Measurements from ENCODE around the gene LRRTM2.

Gene LRRTM2

GRCh38 chr5:138910546-138911185, 35.5 kb upstream of the LRRTM2 start:
- DNase-seq (ENCODE audit: insufficient read length, low spot score), result no peak
- no peak for FAIRE-seq
- no peak for TF ChIP-seq POLR2A (IDR thresholded peaks at IDR 0.05; ENCODE audit: low read depth, low read length)
- TF ChIP-seq TAF1 (IDR thresholded peaks at IDR 0.05; ENCODE audit: low read depth, low read length), result no peak
- TF ChIP-seq SPI1 (IDR thresholded peaks at IDR 0.05; ENCODE audit: low read depth, low read length), result no peak
- no peak for TF ChIP-seq POU2F2 (IDR thresholded peaks at IDR 0.05; ENCODE audit: low read depth, low read length)
- no peak for TF ChIP-seq PAX5 (IDR thresholded peaks at IDR 0.05; ENCODE audit: insufficient read depth, low read length, severe bottlenecking)
- TF ChIP-seq POLR2AphosphoS5 (IDR thresholded peaks at IDR 0.05; ENCODE audit: low read depth, low read length), result no peak

GRCh38 chr5:138909734-138910133, 34.6 kb upstream of the LRRTM2 start:
- FAIRE-seq (no peak), DNase-seq (ENCODE audit: insufficient read length, low spot score) (no peak)
- TF ChIP-seq POLR2A (IDR thresholded peaks at IDR 0.05; ENCODE audit: low read depth, low read length) (no peak), POU2F2 (IDR thresholded peaks at IDR 0.05; ENCODE audit: low read depth, low read length) (no peak)

- DNase-seq (ENCODE audit: insufficient read length, low spot score) (no peak), FAIRE-seq (no peak)
- TF ChIP-seq TAF1 (IDR thresholded peaks at IDR 0.05; ENCODE audit: low read depth, low read length) (no peak), POU2F2 (IDR thresholded peaks at IDR 0.05; ENCODE audit: low read depth, low read length) (no peak), POLR2A (IDR thresholded peaks at IDR 0.05; ENCODE audit: low read depth, low read length) (no peak), POLR2AphosphoS5 (IDR thresholded peaks at IDR 0.05; ENCODE audit: low read depth, low read length) (no peak), SPI1 (IDR thresholded peaks at IDR 0.05; ENCODE audit: low read depth, low read length) (no peak), PAX5 (IDR thresholded peaks at IDR 0.05; ENCODE audit: insufficient read depth, low read length, severe bottlenecking) (no peak)
Measured at GRCh38 chr5:138905541-138905940, 30.4 kb upstream of the LRRTM2 start.

- FAIRE-seq, result no peak
- TF ChIP-seq POU2F2 (IDR thresholded peaks at IDR 0.05; ENCODE audit: low read depth, low read length) (no peak), PAX5 (IDR thresholded peaks at IDR 0.05; ENCODE audit: insufficient read depth, low read length, severe bottlenecking) (no peak), SPI1 (IDR thresholded peaks at IDR 0.05; ENCODE audit: low read depth, low read length) (no peak), POLR2AphosphoS5 (IDR thresholded peaks at IDR 0.05; ENCODE audit: low read depth, low read length) (no peak), POLR2A (IDR thresholded peaks at IDR 0.05; ENCODE audit: low read depth, low read length) (no peak), TAF1 (IDR thresholded peaks at IDR 0.05; ENCODE audit: low read depth, low read length) (no peak)
- no peak for DNase-seq (ENCODE audit: insufficient read length, low spot score)
Measured at GRCh38 chr5:138903130-138903775, 28.1 kb upstream of the LRRTM2 start.

GRCh38 chr5:138901716-138902115, 26.6 kb upstream of the LRRTM2 start:
- DNase-seq (ENCODE audit: insufficient read length, low spot score) (no peak), FAIRE-seq (no peak)

GRCh38 chr5:138900281-138900965, 25.3 kb upstream of the LRRTM2 start:
- TF ChIP-seq TAF1 (IDR thresholded peaks at IDR 0.05; ENCODE audit: low read depth, low read length), result no peak
- no peak for TF ChIP-seq PAX5 (IDR thresholded peaks at IDR 0.05; ENCODE audit: insufficient read depth, low read length, severe bottlenecking)
- TF ChIP-seq POLR2A (IDR thresholded peaks at IDR 0.05; ENCODE audit: low read depth, low read length), result no peak
- TF ChIP-seq POLR2AphosphoS5 (IDR thresholded peaks at IDR 0.05; ENCODE audit: low read depth, low read length), result no peak
- no peak for TF ChIP-seq POU2F2 (IDR thresholded peaks at IDR 0.05; ENCODE audit: low read depth, low read length)
- no peak for TF ChIP-seq SPI1 (IDR thresholded peaks at IDR 0.05; ENCODE audit: low read depth, low read length)
- FAIRE-seq, result no peak
- DNase-seq (ENCODE audit: insufficient read length, low spot score), result peak; percentile 25

More at GRCh38 chr5:138901716-138902115, 26.6 kb upstream of the LRRTM2 start:
- no peak for TF ChIP-seq POLR2AphosphoS5 (IDR thresholded peaks at IDR 0.05; ENCODE audit: low read depth, low read length)
- TF ChIP-seq POLR2A (IDR thresholded peaks at IDR 0.05; ENCODE audit: low read depth, low read length), result no peak
- TF ChIP-seq POU2F2 (IDR thresholded peaks at IDR 0.05; ENCODE audit: low read depth, low read length), result no peak
- no peak for TF ChIP-seq TAF1 (IDR thresholded peaks at IDR 0.05; ENCODE audit: low read depth, low read length)
- TF ChIP-seq PAX5 (IDR thresholded peaks at IDR 0.05; ENCODE audit: insufficient read depth, low read length, severe bottlenecking), result no peak
- TF ChIP-seq SPI1 (IDR thresholded peaks at IDR 0.05; ENCODE audit: low read depth, low read length), result no peak

GRCh38 chr5:138898742-138899141, 23.6 kb upstream of the LRRTM2 start:
- no peak for DNase-seq (ENCODE audit: insufficient read length, low spot score)
- no peak for FAIRE-seq
- TF ChIP-seq SPI1 (IDR thresholded peaks at IDR 0.05; ENCODE audit: low read depth, low read length) (no peak), POLR2A (IDR thresholded peaks at IDR 0.05; ENCODE audit: low read depth, low read length) (no peak), POU2F2 (IDR thresholded peaks at IDR 0.05; ENCODE audit: low read depth, low read length) (no peak), PAX5 (IDR thresholded peaks at IDR 0.05; ENCODE audit: insufficient read depth, low read length, severe bottlenecking) (no peak), TAF1 (IDR thresholded peaks at IDR 0.05; ENCODE audit: low read depth, low read length) (no peak), POLR2AphosphoS5 (IDR thresholded peaks at IDR 0.05; ENCODE audit: low read depth, low read length) (no peak)

- FAIRE-seq (no peak), DNase-seq (ENCODE audit: insufficient read length, low spot score) (no peak)
- TF ChIP-seq POU2F2 (IDR thresholded peaks at IDR 0.05; ENCODE audit: low read depth, low read length), result no peak
- TF ChIP-seq POLR2A (IDR thresholded peaks at IDR 0.05; ENCODE audit: low read depth, low read length), result no peak
- TF ChIP-seq TAF1 (IDR thresholded peaks at IDR 0.05; ENCODE audit: low read depth, low read length), result no peak
- no peak for TF ChIP-seq PAX5 (IDR thresholded peaks at IDR 0.05; ENCODE audit: insufficient read depth, low read length, severe bottlenecking)
- no peak for TF ChIP-seq SPI1 (IDR thresholded peaks at IDR 0.05; ENCODE audit: low read depth, low read length)
- TF ChIP-seq POLR2AphosphoS5 (IDR thresholded peaks at IDR 0.05; ENCODE audit: low read depth, low read length), result no peak
Measured at GRCh38 chr5:138898299-138898698, 23.2 kb upstream of the LRRTM2 start.

- DNase-seq (ENCODE audit: insufficient read length, low spot score) (no peak), FAIRE-seq (no peak)
- TF ChIP-seq SPI1 (IDR thresholded peaks at IDR 0.05; ENCODE audit: low read depth, low read length) (no peak), PAX5 (IDR thresholded peaks at IDR 0.05; ENCODE audit: insufficient read depth, low read length, severe bottlenecking) (no peak), TAF1 (IDR thresholded peaks at IDR 0.05; ENCODE audit: low read depth, low read length) (no peak), POLR2AphosphoS5 (IDR thresholded peaks at IDR 0.05; ENCODE audit: low read depth, low read length) (no peak), POU2F2 (IDR thresholded peaks at IDR 0.05; ENCODE audit: low read depth, low read length) (no peak), POLR2A (IDR thresholded peaks at IDR 0.05; ENCODE audit: low read depth, low read length) (no peak)
Measured at GRCh38 chr5:138895918-138896317, 20.8 kb upstream of the LRRTM2 start.
